Karpas-422 (cell line): Measurements from ENCODE around the gene ZFP62. TPM values are rescaled to one million over a fixed set of nuclear protein-coding genes. Genes with fewer than 3 reads are reported as not detected.

Experiments used
- DNase-seq: peaks from one replicate; pipeline ENCODE4 v3.0.0-alpha.2; 2015
- H2AFZ ChIP-seq: fragments of 200-600 bp; sonication (generic); 2 replicates; pipeline ENCODE4 v1.6.1; 2014; ENCODE audit warnings: antibody characterized with exemption, low read length, mixed read lengths
- H3K27ac ChIP-seq: fragments of 200-600 bp; sonication (generic); 2 replicates; pipeline ENCODE4 v1.5.1; 2014; ENCODE audit warnings: mild to moderate bottlenecking, low read length, moderate library complexity
- H3K27me3 ChIP-seq: fragments of 200-600 bp; sonication (generic); 2 replicates; pipeline ENCODE4 v1.6.1; 2014; ENCODE audit warnings: low read length, mixed read lengths
- H3K36me3 ChIP-seq: fragments of 200-600 bp; sonication (generic); 2 replicates; pipeline ENCODE4 v1.6.1; 2014; ENCODE audit warnings: low read length, mixed read lengths; ENCODE audit not compliant: insufficient read depth
- H3K4me1 ChIP-seq: fragments of 200-600 bp; sonication (generic); 2 replicates; pipeline ENCODE4 v1.6.1; 2014; ENCODE audit warnings: mild to moderate bottlenecking, low read length, mixed read lengths
- H3K4me2 ChIP-seq: fragments of 200-600 bp; sonication (generic); 2 replicates; pipeline ENCODE4 v1.6.1; 2014; ENCODE audit warnings: low read length, low read depth, mild to moderate bottlenecking; ENCODE audit not compliant: poor library complexity, severe bottlenecking
- H3K4me3 ChIP-seq: fragments of 200-600 bp; sonication (generic); 2 replicates; pipeline ENCODE4 v1.5.1; 2014; ENCODE audit warnings: mild to moderate bottlenecking, antibody characterized with exemption, low read length, mixed read lengths
- H3K79me2 ChIP-seq: fragments of 200-600 bp; sonication (generic); 2 replicates; pipeline ENCODE4 v1.6.1; 2014; ENCODE audit warnings: mild to moderate bottlenecking, low read length, mixed read lengths
- H3K9ac ChIP-seq: fragments of 200-600 bp; sonication (generic); 2 replicates; pipeline ENCODE4 v1.6.0; 2014; ENCODE audit warnings: low read length
- H3K9me2 ChIP-seq: fragments of 200-600 bp; sonication (generic), shearing (Covaris generic); replicated peaks from 2 replicates; pipeline ENCODE4 v1.6.0; 2014; ENCODE audit warnings: mild to moderate bottlenecking, low read length, moderate library complexity; ENCODE audit not compliant: insufficient read depth
- H3K9me3 ChIP-seq: fragments of 300-700, 200-600 bp; sonication (generic); 2 replicates; pipeline ENCODE4 v1.6.1; 2014; ENCODE audit warnings: low read length, mixed read lengths
- H4K20me1 ChIP-seq: fragments of 200-600 bp; sonication (generic); 2 replicates; pipeline ENCODE4 v1.6.1; 2014; ENCODE audit warnings: mild to moderate bottlenecking, antibody characterized with exemption, low read length, low read depth; ENCODE audit not compliant: insufficient read depth
- total RNA-seq: library from RNA; depleted of rRNA; stranded (reverse); fragments of >200 nt; shearing (Covaris generic); gene quantifications from 2 replicates; pipeline ENCODE4 v1.2.3, GENCODE V29; 2014; ENCODE audit warnings: low replicate concordance

ZFP62 gene
- total RNA-seq, 1 experiment from 2014 or later: 52.5 TPM

GRCh38 chr5:180858586-180858985, 2.5 kb downstream of the ZFP62 start:
- Histone ChIP-seq H3K4me2 (no peak overlapping the region), H4K20me1 (no peaks in the 10 kb centered on the region), H3K9me2 (no peaks in the 10 kb centered on the region), H3K4me1 (peaks cover 17% of the 10 kb centered on the region), H2AFZ (no peak overlapping the region), H3K4me3 (no peak overlapping the region), H3K9ac (no peak overlapping the region), H3K79me2 (peaks cover 38% of the 10 kb centered on the region), H3K27ac (no peak overlapping the region), H3K36me3 (peaks cover 57% of the 10 kb centered on the region), H3K27me3 (no peaks in the 10 kb centered on the region), H3K9me3 (peaks cover 11% of the 10 kb centered on the region; the same call in 1 of the 2 replicates)
- no peak for DNase-seq

DNA sequence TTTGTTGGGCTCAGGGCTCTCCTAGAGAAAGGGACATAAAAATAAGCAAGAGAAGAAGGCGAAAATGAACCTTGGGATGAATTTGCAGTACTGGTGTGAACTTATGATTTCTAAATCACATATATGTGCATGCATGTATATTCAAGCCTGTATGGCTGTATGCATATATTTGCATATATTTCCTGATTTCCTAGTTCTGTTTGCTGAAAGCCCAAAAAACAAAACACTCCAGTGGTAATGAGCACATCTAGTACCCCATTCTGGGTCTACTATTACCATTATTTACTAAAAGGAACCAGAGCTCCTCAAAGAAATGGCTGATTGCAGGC, 7.3 kb downstream of the ZFP62 start:
- Histone ChIP-seq H4K20me1 (no peaks in the 10 kb centered on the region), H3K27me3 (no peaks in the 10 kb centered on the region), H3K9me2 (no peaks in the 10 kb centered on the region), H3K9ac (no peak overlapping the region), H3K4me1 (no peaks in the 10 kb centered on the region), H3K4me2 (no peak overlapping the region), H3K36me3 (peaks cover 93% of the 10 kb centered on the region), H3K4me3 (no peak overlapping the region), H3K79me2 (peaks cover 24% of the 10 kb centered on the region), H2AFZ (no peak overlapping the region), H3K9me3 (peaks cover 49% of the 10 kb centered on the region), H3K27ac (no peak overlapping the region)
- DNase-seq: no peak

DNA sequence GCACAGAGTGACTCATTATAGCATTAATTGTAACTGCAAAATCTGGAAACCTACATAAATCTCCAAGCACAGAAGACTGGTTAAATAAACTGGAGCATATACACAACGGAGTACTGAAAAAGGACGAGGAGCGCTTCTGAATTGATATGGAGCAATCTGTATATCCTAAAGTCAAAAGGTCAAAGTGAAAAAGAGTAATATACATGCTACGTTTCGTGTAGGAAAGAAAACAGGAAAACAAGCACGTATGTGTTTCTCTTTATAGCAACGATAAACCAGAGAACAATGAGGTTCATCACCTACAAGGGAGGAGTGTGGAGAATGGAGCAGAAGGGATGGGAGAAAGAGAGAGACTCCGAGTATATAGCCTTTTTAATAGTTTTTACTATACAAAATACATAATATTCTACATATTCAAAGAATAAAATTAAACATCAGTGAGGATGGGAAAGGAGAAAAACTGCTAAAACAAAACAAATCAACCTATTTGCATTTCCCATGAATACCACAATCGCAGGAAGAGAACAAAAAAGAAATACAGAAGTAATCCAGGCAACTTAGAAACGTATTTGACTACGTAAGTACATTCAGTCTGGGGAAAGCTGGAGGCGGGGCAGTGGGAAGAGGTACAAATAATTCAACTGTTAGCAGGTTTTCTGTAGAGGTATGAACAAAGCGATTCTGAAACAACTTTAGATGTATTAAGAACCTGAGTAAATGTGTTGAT, 7.8 kb downstream of the ZFP62 start:
- Histone ChIP-seq H2AFZ (no peak overlapping the region), H3K9me2 (no peaks in the 10 kb centered on the region), H3K27ac (no peak overlapping the region), H4K20me1 (no peaks in the 10 kb centered on the region), H3K79me2 (peaks cover 19% of the 10 kb centered on the region), H3K36me3 (peaks cover 93% of the 10 kb centered on the region), H3K27me3 (no peaks in the 10 kb centered on the region), H3K9ac (no peak overlapping the region), H3K4me1 (no peaks in the 10 kb centered on the region), H3K4me3 (no peak overlapping the region), H3K9me3 (peaks cover 55% of the 10 kb centered on the region), H3K4me2 (no peak overlapping the region)
- DNase-seq: no peak

- H3K36me3 ChIP-seq: peaks cover 98% of the 10 kb centered on the region
Observed at GRCh38 chr5:180852495-180852894, 8.6 kb downstream of the ZFP62 start.

GRCh38 chr5:180850434-180851078, 10.5 kb downstream of the ZFP62 start:
- peaks cover 62% of the 10 kb centered on the region for H3K9me3 ChIP-seq
- no peak for DNase-seq
- no peak overlapping the region for H2AFZ ChIP-seq
- H3K4me1 ChIP-seq: no peaks in the 10 kb centered on the region
- no peak overlapping the region for H3K27ac ChIP-seq
- no peak overlapping the region for H3K9ac ChIP-seq
- H3K27me3 ChIP-seq: no peaks in the 10 kb centered on the region
- H3K79me2 ChIP-seq: peaks cover 18% of the 10 kb centered on the region
- H3K4me3 ChIP-seq: no peak overlapping the region
- no peaks in the 10 kb centered on the region for H4K20me1 ChIP-seq
- no peaks in the 10 kb centered on the region for H3K9me2 ChIP-seq
- no peak overlapping the region for H3K4me2 ChIP-seq
- H3K36me3 ChIP-seq: peaks cover 90% of the 10 kb centered on the region

More at GRCh38 chr5:180852495-180852894, 8.6 kb downstream of the ZFP62 start:
- no peak overlapping the region for H3K4me2 ChIP-seq
- peaks cover 63% of the 10 kb centered on the region for H3K9me3 ChIP-seq
- no peaks in the 10 kb centered on the region for H3K27me3 ChIP-seq
- H3K9ac ChIP-seq: no peak overlapping the region
- no peak for DNase-seq
- H3K9me2 ChIP-seq: no peaks in the 10 kb centered on the region
- H3K4me3 ChIP-seq: no peak overlapping the region
- no peak overlapping the region for H2AFZ ChIP-seq
- no peaks in the 10 kb centered on the region for H4K20me1 ChIP-seq
- H3K4me1 ChIP-seq: no peaks in the 10 kb centered on the region
- H3K79me2 ChIP-seq: peaks cover 18% of the 10 kb centered on the region
- H3K27ac ChIP-seq: no peak overlapping the region

DNA sequence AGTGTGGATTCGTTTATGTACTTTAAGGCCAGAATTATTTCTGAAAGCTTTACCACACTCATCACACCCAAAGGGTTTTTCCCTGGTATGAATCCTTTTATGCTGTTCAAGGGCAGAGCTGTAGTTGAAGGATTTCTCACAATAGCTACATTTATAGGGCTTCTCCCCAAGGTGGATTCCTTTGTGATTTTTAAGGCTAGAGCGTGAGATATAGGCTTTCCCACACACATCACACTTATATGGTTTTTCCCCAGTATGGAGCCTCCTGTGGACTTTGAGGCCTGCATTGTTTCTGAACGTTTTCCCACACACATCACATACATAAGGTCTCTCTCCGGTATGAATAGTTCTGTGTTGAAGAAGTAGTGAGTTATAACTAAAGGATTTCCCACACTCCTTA, 11.2 kb downstream of the ZFP62 start:
- no peak overlapping the region for H3K9ac ChIP-seq
- H3K36me3 ChIP-seq: peaks cover 84% of the 10 kb centered on the region
- no peak overlapping the region for H3K27ac ChIP-seq
- no peak overlapping the region for H2AFZ ChIP-seq
- no peak for DNase-seq
- no peaks in the 10 kb centered on the region for H3K4me1 ChIP-seq
- H3K9me2 ChIP-seq: no peaks in the 10 kb centered on the region
- H3K79me2 ChIP-seq: peaks cover 16% of the 10 kb centered on the region
- no peaks in the 10 kb centered on the region for H4K20me1 ChIP-seq
- H3K4me2 ChIP-seq: no peak overlapping the region
- no peak overlapping the region for H3K4me3 ChIP-seq
- H3K9me3 ChIP-seq: peaks cover 58% of the 10 kb centered on the region
- no peaks in the 10 kb centered on the region for H3K27me3 ChIP-seq

GRCh38 chr5:180848878-180849277, 12.2 kb downstream of the ZFP62 start:
- Histone ChIP-seq H3K36me3 (peaks cover 80% of the 10 kb centered on the region), H2AFZ (no peak overlapping the region), H3K4me2 (no peak overlapping the region), H3K27ac (no peak overlapping the region), H3K9me2 (no peaks in the 10 kb centered on the region), H3K79me2 (peaks cover 9% of the 10 kb centered on the region), H3K27me3 (no peaks in the 10 kb centered on the region), H3K9ac (no peak overlapping the region), H3K4me1 (no peaks in the 10 kb centered on the region), H4K20me1 (no peaks in the 10 kb centered on the region), H3K9me3 (peaks cover 54% of the 10 kb centered on the region), H3K4me3 (no peak overlapping the region)
- DNase-seq: no peak

- H3K36me3 ChIP-seq: peaks cover 74% of the 10 kb centered on the region
Observed at GRCh38 chr5:180848265-180848664, 12.8 kb downstream of the ZFP62 start.

More at GRCh38 chr5:180848265-180848664, 12.8 kb downstream of the ZFP62 start:
- H3K4me3 ChIP-seq: no peak overlapping the region
- H3K9ac ChIP-seq: no peak overlapping the region
- H3K9me2 ChIP-seq: no peaks in the 10 kb centered on the region
- H3K4me2 ChIP-seq: no peak overlapping the region
- H3K27me3 ChIP-seq: no peaks in the 10 kb centered on the region
- no peak for DNase-seq
- peaks cover 6% of the 10 kb centered on the region; the same call in 1 of the 2 replicates for H3K79me2 ChIP-seq
- H4K20me1 ChIP-seq: no peaks in the 10 kb centered on the region
- no peak overlapping the region for H3K27ac ChIP-seq
- peaks cover 54% of the 10 kb centered on the region for H3K9me3 ChIP-seq
- H2AFZ ChIP-seq: no peak overlapping the region
- H3K4me1 ChIP-seq: no peaks in the 10 kb centered on the region
